A549 (cell line): ENCODE measurements around the gene PRMT7. TPM values are rescaled to one million over a fixed set of nuclear protein-coding genes. Genes with fewer than 3 reads are reported as not detected.

ENCODE experiments used
- ATAC-seq, 2 experiments: fragments of 200-7000 bp in 1 of 2; fragments of >200 bp in 1 of 2; cut with Nextera tagmentation in 1 of 2; cut with Tn5 transposase in 1 of 2; 3 replicates each; pipeline versions ENCODE4 v1.8.0 to v1.9.1; 2018 to 2020; ENCODE audit warnings: mild to moderate bottlenecking in 1 of 2, moderate library complexity in 1 of 2
- CTCF ChIA-PET: fragments of 300-600 bp; sonication (Branson Sonifier 250); formaldehyde crosslinking; extraction: SDS; loops from one replicate; lab custom pipeline; 2021; ENCODE audit warnings: antibody characterized with exemption, inconsistent platforms; lab: Yijun Ruan, JAX
- POLR2A ChIA-PET: fragments of 350-600 bp; formaldehyde crosslinking; extraction: SDS; loops from one replicate; lab custom pipeline; 2021; ENCODE audit warnings: antibody characterized with exemption, inconsistent platforms; lab: Yijun Ruan, JAX
- DNase-seq, 2 experiments: peaks; one replicate each; pipeline versions ENCODE4 v3.0.0 to v3.0.0-alpha.2; 2011 to 2016; ENCODE audit warnings: low read depth in 1 of 2, low spot score in 1 of 2
- FAIRE-seq: peaks from 2 replicates; lab custom pipeline; 2011; peaks lifted over from hg19 to GRCh38; lab: Jason Lieb, UNC
- H3K27ac ChIP-seq, 2 experiments: fragments of >200 bp; sonication (Bioruptor Twin); formaldehyde crosslinking; 3 replicates each; pipeline ENCODE4 v1.5.1; 2016 to 2017
- H3K4me1 ChIP-seq: fragments of >200 bp; sonication (Bioruptor Twin); formaldehyde crosslinking; 3 replicates; pipeline ENCODE4 v1.6.1; 2016
- H3K4me2 ChIP-seq: fragments of >200 bp; sonication (Bioruptor Twin); formaldehyde crosslinking; 3 replicates; pipeline ENCODE4 v1.6.1; 2016
- H3K4me3 ChIP-seq: fragments of >200 bp; sonication (Bioruptor Twin); formaldehyde crosslinking; 3 replicates; pipeline ENCODE4 v1.5.1; 2016
- H3K9me3 ChIP-seq: fragments of >200 bp; sonication (Bioruptor Twin); formaldehyde crosslinking; 3 replicates; pipeline ENCODE4 v1.6.1; 2016
- BCL3 ChIP-seq: fragments of >200 bp; sonication (Bioruptor Twin); formaldehyde crosslinking; IDR thresholded peaks from 3 replicates; pipeline ENCODE4 v1.6.1; 2016
- CHD4 ChIP-seq: fragments of 200-600 bp; sonication (generic); IDR thresholded peaks from 2 replicates; pipeline ENCODE4 v1.6.1; 2016; ENCODE audit warnings: antibody characterized with exemption, mild to moderate bottlenecking, borderline replicate concordance
- E2F6 ChIP-seq: IDR thresholded peaks from 2 replicates; pipeline ENCODE4 v1.6.1; 2012; ENCODE audit warnings: low read depth, borderline replicate concordance
- EHF ChIP-seq: fragments of 250-450 bp; sonication (Bioruptor Pico); IDR thresholded peaks from 2 replicates; pipeline ENCODE4 v1.5.0; 2020; ENCODE audit warnings: mild to moderate bottlenecking
- ELK1 ChIP-seq: fragments of 150-350 bp; IDR thresholded peaks from 2 replicates; pipeline ENCODE4 v1.6.1; 2014; ENCODE audit warnings: low read depth, mild to moderate bottlenecking, low read length
- HDAC2 ChIP-seq: fragments of 200-600 bp; sonication (generic); IDR thresholded peaks from 2 replicates; pipeline ENCODE4 v1.6.1; 2016
- HMGXB4 ChIP-seq: fragments of 250-450 bp; sonication (Bioruptor Pico); IDR thresholded peaks from 2 replicates; pipeline ENCODE4 v1.5.0; 2021; ENCODE audit warnings: mild to moderate bottlenecking, moderate library complexity, borderline replicate concordance
- HOXB5 ChIP-seq: fragments of 250-450 bp; sonication (Bioruptor Pico); IDR thresholded peaks from 2 replicates; pipeline ENCODE4 v1.5.0; 2020; ENCODE audit warnings: mild to moderate bottlenecking, moderate library complexity
- JUN ChIP-seq, 2 experiments: fragments of >200 bp; sonication (Bioruptor Twin); formaldehyde crosslinking; IDR thresholded peaks; 2 replicates in 1 of 2; 3 replicates in 1 of 2; pipeline ENCODE4 v1.6.1; 2016 to 2017
- KDM5A ChIP-seq: fragments of 200-600 bp; sonication (generic); IDR thresholded peaks from 2 replicates; pipeline ENCODE4 v1.6.1; 2016; ENCODE audit warnings: antibody characterized with exemption, mild to moderate bottlenecking
- MAX ChIP-seq: IDR thresholded peaks from 2 replicates; pipeline ENCODE4 v1.6.1; 2012
- NR3C1 ChIP-seq: fragments of >200 bp; sonication (Bioruptor Twin); formaldehyde crosslinking; IDR thresholded peaks from 3 replicates; pipeline ENCODE4 v1.6.1; 2017
- PBX3 ChIP-seq: IDR thresholded peaks from 2 replicates; pipeline ENCODE4 v1.6.1; 2012
- PHF8 ChIP-seq: fragments of 200-600 bp; sonication (generic); IDR thresholded peaks from 2 replicates; pipeline ENCODE4 v1.6.1; 2016; ENCODE audit warnings: low read depth, mild to moderate bottlenecking, antibody characterized with exemption, moderate library complexity, borderline replicate concordance
- POLR2A ChIP-seq: IDR thresholded peaks from 2 replicates; pipeline ENCODE4 v1.6.1; 2012; ENCODE audit warnings: mild to moderate bottlenecking, low read length
- ZC3H11A ChIP-seq: fragments of 450-650 bp; IDR thresholded peaks from 2 replicates; pipeline ENCODE4 v1.6.1; 2014; ENCODE audit warnings: antibody characterized with exemption, mild to moderate bottlenecking
- WGBS: methylation state at CpG from one replicate; pipeline ENCODE4 v1.1.6; 2017; ENCODE audit errors: missing lambda C conversion rate; 5-methylcytosine and 5-hydroxymethylcytosine counted together
- polyA minus RNA-seq: library from RNA; depleted of rRNA, polyadenylated mRNA; stranded (reverse); fragments of >200 nt; gene quantifications from 2 replicates; pipeline ENCODE4 v1.2.3, GENCODE V29; 2011; rRNA and poly(A)+ RNA removed
- polyA plus RNA-seq, 4 experiments: library from polyadenylated mRNA; depleted of rRNA in 3 of 4; stranded (reverse); fragments of >200 nt; fragmentation: RNase III in 1 of 4; extraction: RNeasy Plus Mini Kit Qiagen cat#74134 plus additional on column Dnase treatment in 1 of 4; gene quantifications; 2 replicates in 3 of 4; 3 replicates in 1 of 4; pipeline ENCODE4 v1.2.3, GENCODE V29; 2011 to 2017

PRMT7 gene
- polyA plus RNA-seq (2011; rRNA removed) (37.1 and 37.6 TPM in 2 replicates), polyA plus RNA-seq (2017; fragmentation: RNase III; extraction: RNeasy Plus Mini Kit Qiagen cat#74134 plus additional on column Dnase treatment) (44.7 to 47.2 TPM (median 46.3 TPM) in 3 replicates), polyA minus RNA-seq (51.2 and 54.9 TPM in 2 replicates)
- polyA plus RNA-seq (2012; cell fraction: cytosol; rRNA removed) = 49.5 and 59.4 TPM in 2 replicates
- 191 and 230 TPM in 2 replicates for polyA plus RNA-seq (2012; cell fraction: nucleus; rRNA removed)

- peak within 1 kb of the TSS; percentile 83 to 90 for H3K27ac ChIP-seq
- H3K4me2 ChIP-seq = peak within 1 kb of the TSS; percentile 92
- peak; percentile 92 for TF ChIP-seq BCL3
- TF ChIP-seq HMGXB4 = 0 out of 2 replicates have a peak, but pooled peaks have one; percentile 25
- TF ChIP-seq PHF8 = peak; percentile 75
- TF ChIP-seq MAX = peak; percentile 97
- no peak for TF ChIP-seq NR3C1
- TF ChIP-seq JUN (IDR thresholded peaks at IDR 0.05) = peak; percentile 63 to 82; a peak in 3 of 5 replicates
- no peak for TF ChIP-seq CHD4
- TF ChIP-seq EHF = no peak
- TF ChIP-seq POLR2A = peak; percentile 91
- TF ChIP-seq E2F6 = peak; percentile 96
- TF ChIP-seq HOXB5 (CRISPR knock-in tag) = no peak
- TF ChIP-seq ELK1 = no peak
- TF ChIP-seq PBX3 = no peak
- TF ChIP-seq KDM5A = peak; percentile 97
- peak; percentile 89 to 98 for DNase-seq
- no peaks in the 10 kb centered on the region for H3K9me3 ChIP-seq
- CTCF ChIA-PET = interaction anchor here (0.5 to 3.2 kb wide), 20 partner anchors 9 to 159 kb away, joined by 3 to 20 read pairs (median 4); partner anchors contain the start of gene SLC7A6
- 1% methylated on average over 32 of the region's 62 CpGs for WGBS
- no peak for FAIRE-seq
- peak; percentile 99 to 100 for ATAC-seq
- peaks cover 21% of the 10 kb centered on the region for H3K4me1 ChIP-seq
- H3K4me3 ChIP-seq = peak within 1 kb of the TSS; percentile 91
- POLR2A ChIA-PET = interaction anchor here (0.5 to 3.1 kb wide), 19 partner anchors 8 to 932 kb away, joined by 3 to 47 read pairs (median 5); partner anchors contain the start of gene SLC7A6
Observed at GRCh38 chr16:68310774-68311511, at the start of gene PRMT7, which contains the start of gene SLC7A6OS. Gene PRMT7 (plus strand): TSS chr16:68311019. CDS start chr16:68315980, 4,961 bp downstream. Gene SLC7A6OS (minus strand): TSS chr16:68310946. CDS start chr16:68310926, 20 bp downstream.

GRCh38 chr16:68263559-68264127 is 47.2 kb upstream of the PRMT7 start:
- Histone ChIP-seq H3K4me1 (peaks cover 35% of the 10 kb centered on the region), H3K4me3 (peak overlapping the region; percentile 85), H3K27ac (peak overlapping the region; percentile 94 to 97), H3K4me2 (peak overlapping the region; percentile 84)
- no peak for DNase-seq
- ChIA-PET CTCF (interaction anchor here (0.6 to 8.1 kb wide), 27 partner anchors 11 to 771 kb away, joined by 3 to 335 read pairs (median 7); partner anchors contain the start of genes PLA2G15, PRMT7 and SLC7A6OS), POLR2A (interaction anchor here (0.6 to 2.7 kb wide), 22 partner anchors 9 to 497 kb away, joined by 3 to 47 read pairs (median 4); partner anchors contain the start of genes PLA2G15, PRMT7 and SLC7A6OS)
- ATAC-seq = peak in 1 of 2 experiments; percentile 8; a peak in 2 of 6 replicates
- no peak for TF ChIP-seq PHF8
- no peak for TF ChIP-seq ZC3H11A
- no peak for TF ChIP-seq HDAC2
- TF ChIP-seq, all 56 proteins: peak for 0
- H3K9me3 ChIP-seq = no peaks in the 10 kb centered on the region
- FAIRE-seq = no peak
- WGBS = 47% methylated on average over 9 of the region's 11 CpGs
